Measurements from ENCODE around the gene BICRA. TPM values are rescaled to one million over a fixed set of nuclear protein-coding genes. Genes with fewer than 3 reads are reported as not detected.
A peak's percentile ranks its signal among the peaks of the same experiment; 100 is the strongest.

BICRA gene
- total RNA-seq, 1 experiment from 2014 or later = 14.4 TPM

DNA sequence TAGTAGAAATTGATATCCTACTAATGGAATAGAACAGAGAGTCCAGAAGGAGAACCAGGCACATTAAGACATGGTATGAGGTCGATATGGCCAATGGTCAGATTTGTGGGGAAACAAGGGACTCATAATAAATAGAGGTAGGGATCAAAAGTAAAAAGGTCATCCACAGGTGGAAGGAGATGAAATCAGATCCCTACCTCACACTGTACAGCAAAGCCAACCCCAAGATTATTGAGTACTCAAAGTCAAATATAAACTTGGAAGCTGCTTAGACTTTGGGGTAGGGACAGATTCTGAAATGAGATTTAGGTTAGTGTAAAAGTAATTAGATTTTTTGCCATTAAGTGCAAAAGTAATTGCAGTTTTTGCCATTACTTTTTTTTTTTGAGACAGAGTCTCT is 40.7 kb downstream of the BICRA start:
- H3F3A ChIP-seq (ENCODE audit: insufficient read depth, low read depth) = peaks cover 40% of the 10 kb centered on the region
- DNase-seq = no peak
- peaks cover 42% of the 10 kb centered on the region for H3K4me1 ChIP-seq (replicated peaks; ENCODE audit: insufficient read depth)
- H3K9me2 ChIP-seq (ENCODE audit: insufficient read depth) = no peaks in the 10 kb centered on the region
- no peaks in the 10 kb centered on the region for H4K20me1 ChIP-seq (ENCODE audit: insufficient read depth)
- peak overlapping the region; percentile 83 for H3K4me2 ChIP-seq
- ChIA-PET CTCF (interaction anchor here (1.2 kb wide), 1 partner anchor 58 kb away, joined by 8 read pairs; no protein-coding TSS in a partner anchor), POLR2A (ENCODE audit: unreplicated experiment) (no interaction called here)
- peaks cover 78% of the 10 kb centered on the region for H3K79me2 ChIP-seq (ENCODE audit: low read depth)
- intact Hi-C loops (cut with micrococcal nuclease; ENCODE audit: unreplicated experiment) = loop anchor here (2.0 kb wide), 1 partner anchor 49 kb away; no protein-coding TSS in a partner anchor
- no TSS peak for BruUV-seq (replicated peaks)
- no peak overlapping the region for H2AFZ ChIP-seq
- H3K9me3 ChIP-seq (ENCODE audit: insufficient read depth, low read depth) = no peaks in the 10 kb centered on the region
- no peaks in the 10 kb centered on the region for H3K27me3 ChIP-seq (ENCODE audit: insufficient read depth, low read depth)
- TF ChIP-seq, protein P1, sequence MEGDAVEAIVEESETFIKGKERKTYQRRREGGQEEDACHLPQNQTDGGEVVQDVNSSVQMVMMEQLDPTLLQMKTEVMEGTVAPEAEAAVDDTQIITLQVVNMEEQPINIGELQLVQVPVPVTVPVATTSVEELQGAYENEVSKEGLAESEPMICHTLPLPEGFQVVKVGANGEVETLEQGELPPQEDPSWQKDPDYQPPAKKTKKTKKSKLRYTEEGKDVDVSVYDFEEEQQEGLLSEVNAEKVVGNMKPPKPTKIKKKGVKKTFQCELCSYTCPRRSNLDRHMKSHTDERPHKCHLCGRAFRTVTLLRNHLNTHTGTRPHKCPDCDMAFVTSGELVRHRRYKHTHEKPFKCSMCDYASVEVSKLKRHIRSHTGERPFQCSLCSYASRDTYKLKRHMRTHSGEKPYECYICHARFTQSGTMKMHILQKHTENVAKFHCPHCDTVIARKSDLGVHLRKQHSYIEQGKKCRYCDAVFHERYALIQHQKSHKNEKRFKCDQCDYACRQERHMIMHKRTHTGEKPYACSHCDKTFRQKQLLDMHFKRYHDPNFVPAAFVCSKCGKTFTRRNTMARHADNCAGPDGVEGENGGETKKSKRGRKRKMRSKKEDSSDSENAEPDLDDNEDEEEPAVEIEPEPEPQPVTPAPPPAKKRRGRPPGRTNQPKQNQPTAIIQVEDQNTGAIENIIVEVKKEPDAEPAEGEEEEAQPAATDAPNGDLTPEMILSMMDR (conservative IDR thresholded peaks at IDR 0.05) = no peak
- no peak for TF ChIP-seq EZH2 (IDR thresholded peaks at IDR 0.05; ENCODE audit: low read depth)
- H3K36me3 ChIP-seq (ENCODE audit: low read depth) = peaks cover 5% of the 10 kb centered on the region; the same call in 1 of the 2 replicates
- H3K27ac ChIP-seq = peak overlapping the region; percentile 90
- H3K4me3 ChIP-seq = no peak overlapping the region

DNA sequence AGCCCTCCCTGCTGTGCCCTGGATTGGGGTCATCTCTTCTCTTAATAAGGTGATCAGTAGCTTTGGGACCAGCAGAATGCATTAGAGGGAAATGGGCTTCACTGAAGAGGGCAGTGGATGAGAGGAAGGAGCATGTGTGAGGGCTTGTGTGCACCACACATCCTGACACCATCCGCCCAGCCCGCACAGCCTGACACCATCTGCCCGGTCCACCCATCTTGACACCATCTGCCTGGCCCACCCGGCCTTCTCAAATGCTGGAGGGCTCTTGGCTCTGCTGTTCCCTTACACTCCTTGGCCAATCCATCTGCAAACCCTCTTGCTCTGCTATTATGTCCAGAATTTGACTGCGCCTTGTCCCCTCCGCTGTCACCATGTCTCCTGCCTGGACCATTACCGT is 41.8 kb downstream of the BICRA start:
- no peak overlapping the region for H3K4me3 ChIP-seq
- H4K20me1 ChIP-seq (ENCODE audit: insufficient read depth) = peaks cover 3% of the 10 kb centered on the region; the same call in 1 of the 2 replicates
- BruUV-seq (replicated peaks) = no TSS peak
- no peaks in the 10 kb centered on the region for H3K9me2 ChIP-seq (ENCODE audit: insufficient read depth)
- peaks cover 35% of the 10 kb centered on the region for H3F3A ChIP-seq (ENCODE audit: insufficient read depth, low read depth)
- CTCF ChIA-PET = no interaction called here
- no peak overlapping the region for H3K27ac ChIP-seq
- H3K4me1 ChIP-seq (replicated peaks; ENCODE audit: insufficient read depth) = peaks cover 36% of the 10 kb centered on the region
- no peaks in the 10 kb centered on the region for H3K9me3 ChIP-seq (ENCODE audit: insufficient read depth, low read depth)
- no peaks in the 10 kb centered on the region for H3K27me3 ChIP-seq (ENCODE audit: insufficient read depth, low read depth)
- peaks cover 5% of the 10 kb centered on the region; the same call in 1 of the 2 replicates for H3K36me3 ChIP-seq (ENCODE audit: low read depth)
- H3K79me2 ChIP-seq (ENCODE audit: low read depth) = peaks cover 75% of the 10 kb centered on the region
- no peak for DNase-seq
- POLR2A ChIA-PET (ENCODE audit: unreplicated experiment) = no interaction called here
- TF ChIP-seq, protein P1 (conservative IDR thresholded peaks at IDR 0.05) = no peak
- TF ChIP-seq EZH2 (IDR thresholded peaks at IDR 0.05; ENCODE audit: low read depth) = no peak
- H2AFZ ChIP-seq = no peak overlapping the region
- intact Hi-C loops (cut with micrococcal nuclease; ENCODE audit: unreplicated experiment) = no loop called here
- H3K4me2 ChIP-seq = no peak overlapping the region

DNA sequence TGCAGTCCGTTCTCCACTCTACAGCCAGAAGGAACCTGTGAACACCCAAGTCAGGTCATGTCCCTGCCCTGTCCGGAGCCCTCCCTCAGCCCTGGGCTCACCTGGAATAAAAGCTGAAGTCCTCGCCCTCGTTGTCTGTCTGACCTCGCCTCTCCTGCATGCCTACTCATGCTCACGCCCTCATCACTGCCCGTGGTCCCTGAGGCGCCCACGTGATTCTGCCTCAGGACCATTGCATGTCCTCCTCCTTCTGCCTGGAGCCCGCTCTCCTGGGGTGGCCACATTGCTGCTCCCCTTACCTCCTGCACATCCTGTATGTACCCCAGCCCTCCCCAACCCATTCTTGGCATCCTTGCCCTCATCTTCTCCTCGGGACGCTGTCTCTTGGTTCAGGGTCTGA is 42.2 kb downstream of the BICRA start:
- H3K27ac ChIP-seq = no peak overlapping the region
- peaks cover 5% of the 10 kb centered on the region; the same call in 1 of the 2 replicates for H3K36me3 ChIP-seq (ENCODE audit: low read depth)
- no peak overlapping the region for H3K4me2 ChIP-seq
- H4K20me1 ChIP-seq (ENCODE audit: insufficient read depth) = peaks cover 3% of the 10 kb centered on the region; the same call in 1 of the 2 replicates
- intact Hi-C loops (cut with micrococcal nuclease; ENCODE audit: unreplicated experiment) = no loop called here
- H3K79me2 ChIP-seq (ENCODE audit: low read depth) = peaks cover 71% of the 10 kb centered on the region
- no TSS peak for BruUV-seq (replicated peaks)
- CTCF ChIA-PET = no interaction called here
- peaks cover 33% of the 10 kb centered on the region for H3K4me1 ChIP-seq (replicated peaks; ENCODE audit: insufficient read depth)
- DNase-seq = no peak
- no peaks in the 10 kb centered on the region for H3K9me3 ChIP-seq (ENCODE audit: insufficient read depth, low read depth)
- no peaks in the 10 kb centered on the region for H3K9me2 ChIP-seq (ENCODE audit: insufficient read depth)
- no peaks in the 10 kb centered on the region for H3K27me3 ChIP-seq (ENCODE audit: insufficient read depth, low read depth)
- peaks cover 35% of the 10 kb centered on the region for H3F3A ChIP-seq (ENCODE audit: insufficient read depth, low read depth)
- POLR2A ChIA-PET (ENCODE audit: unreplicated experiment) = interaction anchor here (0.7 kb wide), 1 partner anchor 65 kb away, joined by 3 read pairs; no protein-coding TSS in a partner anchor
- H2AFZ ChIP-seq = no peak overlapping the region
- TF ChIP-seq, protein P1 (conservative IDR thresholded peaks at IDR 0.05) = no peak
- TF ChIP-seq EZH2 (IDR thresholded peaks at IDR 0.05; ENCODE audit: low read depth) = no peak
- H3K4me3 ChIP-seq = no peak overlapping the region
